ENCODE data around the gene ACOT13. TPM values are rescaled to one million over a fixed set of nuclear protein-coding genes. Genes with fewer than 3 reads are reported as not detected.

The ACOT13 gene
- total and polyA plus RNA-seq, 2 of the 8 experiments (the other 6 are each of a cell fraction or from before 2014, with no cell fraction given): 27.6 to 40.6 TPM

GRCh38 chr6:24664046-24664987 is 2.6 kb upstream of the ACOT13 start (continued):
- no peak for TF ChIP-seq CHD7 (IDR thresholded peaks at IDR 0.05; ENCODE audit: insufficient replicate concordance, low read length)
- TF ChIP-seq SIX5 (IDR thresholded peaks at IDR 0.05; ENCODE audit: low read depth, low read length): no peak
- no peak for TF ChIP-seq CTCF (IDR thresholded peaks at IDR 0.05; ENCODE audit: control extremely low read depth in 1 of 3, insufficient read depth in 1 of 3, low read depth in 1 of 3, low read length in 3 of 3)
- no peak for TF ChIP-seq CEBPB (IDR thresholded peaks at IDR 0.05; ENCODE audit: low read depth, low read length)
- TF ChIP-seq, protein P1, sequence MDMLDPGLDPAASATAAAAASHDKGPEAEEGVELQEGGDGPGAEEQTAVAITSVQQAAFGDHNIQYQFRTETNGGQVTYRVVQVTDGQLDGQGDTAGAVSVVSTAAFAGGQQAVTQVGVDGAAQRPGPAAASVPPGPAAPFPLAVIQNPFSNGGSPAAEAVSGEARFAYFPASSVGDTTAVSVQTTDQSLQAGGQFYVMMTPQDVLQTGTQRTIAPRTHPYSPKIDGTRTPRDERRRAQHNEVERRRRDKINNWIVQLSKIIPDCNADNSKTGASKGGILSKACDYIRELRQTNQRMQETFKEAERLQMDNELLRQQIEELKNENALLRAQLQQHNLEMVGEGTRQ (IDR thresholded peaks at IDR 0.05; ENCODE audit: low read length): no peak
